Calu3 (cell line): ENCODE data around the gene KANK3. TPM values are rescaled to one million over a fixed set of nuclear protein-coding genes. Genes with fewer than 3 reads are reported as not detected.

Experiments used
- BruUV-seq: library from RNA; stranded (reverse); fragments of 400-500 nt; replicated peaks from 2 replicates; lab custom pipeline; 2021; lab: Mats Ljungman, UMichigan
- CTCF ChIA-PET: fragments of 300-600 bp; sonication (Branson Sonifier 250); formaldehyde crosslinking; loops from one replicate; lab custom pipeline; 2022; ENCODE audit warnings: antibody characterized with exemption; lab: Charles Lee
- DNase-seq: peaks from one replicate; pipeline ENCODE4 v3.0.0; 2022
- H3K27ac Mint-ChIP-seq: one replicate; pipeline ENCODE4 v1.8.0; 2022; ENCODE audit warnings: mixed read lengths; ENCODE audit not compliant: unreplicated experiment
- H3K27me3 Mint-ChIP-seq: one replicate; pipeline ENCODE4 v1.8.0; 2022; ENCODE audit warnings: mixed read lengths; ENCODE audit not compliant: unreplicated experiment
- H3K36me3 Mint-ChIP-seq: one replicate; pipeline ENCODE4 v1.8.0; 2022; ENCODE audit warnings: mild to moderate bottlenecking, moderate library complexity, mixed read lengths; ENCODE audit not compliant: insufficient read depth, unreplicated experiment
- H3K4me1 Mint-ChIP-seq: one replicate; pipeline ENCODE4 v1.8.0; 2022; ENCODE audit warnings: mild to moderate bottlenecking, low read depth, mixed read lengths; ENCODE audit not compliant: unreplicated experiment
- H3K4me3 Mint-ChIP-seq: one replicate; pipeline ENCODE4 v1.8.0; 2022; ENCODE audit warnings: mild to moderate bottlenecking, low read depth, moderate library complexity, mixed read lengths; ENCODE audit not compliant: unreplicated experiment
- H3K9me3 Mint-ChIP-seq: one replicate; pipeline ENCODE4 v1.8.0; 2022; ENCODE audit warnings: low read depth, mixed read lengths; ENCODE audit not compliant: unreplicated experiment
- intact Hi-C: fragments of 100-400 bp; cut with micrococcal nuclease; formaldehyde crosslinking; loops from one replicate; pipeline ENCODE4 v1.10.0; 2022; ENCODE audit not compliant: unreplicated experiment
- total RNA-seq: library from RNA; stranded (reverse); gene quantifications from 2 replicates; pipeline ENCODE4 v1.2.3, GENCODE V29; 2022
- TF ChIP-seq, protein P1 (sequence below): fragments of 200-600 bp; IDR thresholded peaks from one replicate; pipeline ENCODE4 v1.8.0; 2022; ENCODE audit warnings: antibody characterized with exemption; ENCODE audit not compliant: unreplicated experiment

The KANK3 gene
- total RNA-seq, 1 experiment from 2014 or later, result not detected

DNA sequence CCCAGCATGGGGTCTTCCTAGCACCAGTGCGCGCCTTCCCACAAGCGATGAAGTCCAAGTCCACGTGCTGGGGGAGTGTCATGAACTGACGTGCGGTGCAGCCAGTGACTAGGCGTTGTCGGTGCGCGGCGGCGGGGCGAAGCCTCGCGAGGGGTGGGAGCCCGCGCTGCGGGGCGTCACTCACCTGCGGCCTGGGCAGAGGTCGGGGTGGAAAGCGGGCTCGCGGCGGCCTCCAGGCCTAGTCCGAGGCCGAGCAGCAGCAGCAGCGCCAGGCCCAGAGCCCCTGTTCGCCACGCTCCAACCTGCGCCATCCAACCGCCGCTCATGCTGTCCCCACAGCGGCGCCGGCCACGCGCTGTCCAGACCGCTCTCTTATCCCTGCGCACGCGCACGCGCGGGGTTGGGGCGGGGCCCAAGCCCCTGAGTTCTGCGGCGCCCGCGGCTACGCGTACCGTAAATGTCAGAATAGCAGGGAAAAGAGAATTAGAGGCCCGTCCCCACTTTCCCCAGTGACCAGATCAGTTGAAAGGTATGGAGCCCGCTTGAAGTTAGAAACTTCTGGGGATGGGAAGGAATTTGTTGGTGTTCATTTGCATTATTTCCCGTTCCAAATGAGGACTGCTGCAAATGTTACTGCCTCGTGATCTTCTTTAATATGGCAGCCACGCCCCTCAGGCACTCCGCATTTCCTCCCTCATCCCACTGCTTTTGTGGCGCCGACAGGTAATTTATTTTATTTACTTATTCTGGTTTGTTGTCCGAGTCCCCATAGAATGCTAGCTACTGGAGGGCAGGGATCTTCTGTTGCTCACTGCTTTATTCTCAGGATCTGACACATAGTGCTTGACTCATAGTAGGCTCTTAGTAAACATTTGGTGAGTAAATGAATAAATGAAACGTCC lies 34.8 kb downstream of the KANK3 start, which contains the start of gene CD320:
TSS of gene CD320 (minus strand) at position 394 of the 902 bp plus-strand sequence. CDS start at position 326, 68 bp downstream.
- Mint-ChIP-seq H3K4me1 (peaks cover 15% of the 10 kb centered on the region), H3K4me3 (peak within 1 kb of the TSS; percentile 95), H3K9me3 (no peaks in the 10 kb centered on the region), H3K27ac (peak within 1 kb of the TSS; percentile 69), H3K27me3 (no peaks in the 10 kb centered on the region), H3K36me3 (peaks cover 29% of the 10 kb centered on the region)
- TF ChIP-seq, protein P1, sequence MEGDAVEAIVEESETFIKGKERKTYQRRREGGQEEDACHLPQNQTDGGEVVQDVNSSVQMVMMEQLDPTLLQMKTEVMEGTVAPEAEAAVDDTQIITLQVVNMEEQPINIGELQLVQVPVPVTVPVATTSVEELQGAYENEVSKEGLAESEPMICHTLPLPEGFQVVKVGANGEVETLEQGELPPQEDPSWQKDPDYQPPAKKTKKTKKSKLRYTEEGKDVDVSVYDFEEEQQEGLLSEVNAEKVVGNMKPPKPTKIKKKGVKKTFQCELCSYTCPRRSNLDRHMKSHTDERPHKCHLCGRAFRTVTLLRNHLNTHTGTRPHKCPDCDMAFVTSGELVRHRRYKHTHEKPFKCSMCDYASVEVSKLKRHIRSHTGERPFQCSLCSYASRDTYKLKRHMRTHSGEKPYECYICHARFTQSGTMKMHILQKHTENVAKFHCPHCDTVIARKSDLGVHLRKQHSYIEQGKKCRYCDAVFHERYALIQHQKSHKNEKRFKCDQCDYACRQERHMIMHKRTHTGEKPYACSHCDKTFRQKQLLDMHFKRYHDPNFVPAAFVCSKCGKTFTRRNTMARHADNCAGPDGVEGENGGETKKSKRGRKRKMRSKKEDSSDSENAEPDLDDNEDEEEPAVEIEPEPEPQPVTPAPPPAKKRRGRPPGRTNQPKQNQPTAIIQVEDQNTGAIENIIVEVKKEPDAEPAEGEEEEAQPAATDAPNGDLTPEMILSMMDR, result no peak
- intact Hi-C loops, result no loop called here
- DNase-seq, result peak; percentile 84
- TSS peak; percentile 19 for BruUV-seq
- CTCF ChIA-PET, result no interaction called here

DNA sequence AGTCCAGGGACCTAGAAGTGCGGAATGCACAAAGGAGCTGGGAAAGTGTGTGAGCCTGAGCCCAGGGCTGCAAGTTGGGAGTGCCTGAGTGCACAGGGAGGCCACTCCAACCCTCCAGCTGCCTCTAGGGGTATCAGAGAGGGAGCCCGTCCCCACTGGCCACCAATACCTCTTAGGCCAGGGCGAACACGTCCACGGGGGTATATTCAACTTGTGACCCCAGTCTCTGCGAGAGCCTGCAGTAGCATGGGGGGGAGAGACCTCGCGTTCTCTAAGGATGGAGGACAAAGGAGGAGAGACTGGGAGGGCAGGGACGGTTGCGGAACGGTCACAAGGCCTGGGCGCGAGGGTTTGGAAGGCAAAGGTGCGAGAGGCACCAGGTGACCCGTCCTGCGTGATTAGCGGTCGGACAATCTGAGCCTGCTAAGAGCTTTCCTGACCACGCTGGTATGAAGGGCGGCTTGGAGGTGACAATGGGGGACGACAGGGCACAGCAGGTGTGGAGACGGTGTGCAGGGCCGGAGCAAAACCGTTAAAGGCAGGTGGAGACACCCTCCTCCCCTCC lies 35.6 kb downstream of the KANK3 start:
- no peaks in the 10 kb centered on the region for H3K9me3 Mint-ChIP-seq
- peaks cover 15% of the 10 kb centered on the region for H3K4me1 Mint-ChIP-seq
- TSS peak; percentile 50 for BruUV-seq
- CTCF ChIA-PET, result no interaction called here
- intact Hi-C loops, result no loop called here
- H3K27me3 Mint-ChIP-seq, result no peaks in the 10 kb centered on the region
- H3K36me3 Mint-ChIP-seq, result peaks cover 29% of the 10 kb centered on the region
- TF ChIP-seq, protein P1, result no peak
- peak overlapping the region; percentile 95 for H3K4me3 Mint-ChIP-seq
- DNase-seq, result no peak
- H3K27ac Mint-ChIP-seq, result peak overlapping the region; percentile 69

DNA sequence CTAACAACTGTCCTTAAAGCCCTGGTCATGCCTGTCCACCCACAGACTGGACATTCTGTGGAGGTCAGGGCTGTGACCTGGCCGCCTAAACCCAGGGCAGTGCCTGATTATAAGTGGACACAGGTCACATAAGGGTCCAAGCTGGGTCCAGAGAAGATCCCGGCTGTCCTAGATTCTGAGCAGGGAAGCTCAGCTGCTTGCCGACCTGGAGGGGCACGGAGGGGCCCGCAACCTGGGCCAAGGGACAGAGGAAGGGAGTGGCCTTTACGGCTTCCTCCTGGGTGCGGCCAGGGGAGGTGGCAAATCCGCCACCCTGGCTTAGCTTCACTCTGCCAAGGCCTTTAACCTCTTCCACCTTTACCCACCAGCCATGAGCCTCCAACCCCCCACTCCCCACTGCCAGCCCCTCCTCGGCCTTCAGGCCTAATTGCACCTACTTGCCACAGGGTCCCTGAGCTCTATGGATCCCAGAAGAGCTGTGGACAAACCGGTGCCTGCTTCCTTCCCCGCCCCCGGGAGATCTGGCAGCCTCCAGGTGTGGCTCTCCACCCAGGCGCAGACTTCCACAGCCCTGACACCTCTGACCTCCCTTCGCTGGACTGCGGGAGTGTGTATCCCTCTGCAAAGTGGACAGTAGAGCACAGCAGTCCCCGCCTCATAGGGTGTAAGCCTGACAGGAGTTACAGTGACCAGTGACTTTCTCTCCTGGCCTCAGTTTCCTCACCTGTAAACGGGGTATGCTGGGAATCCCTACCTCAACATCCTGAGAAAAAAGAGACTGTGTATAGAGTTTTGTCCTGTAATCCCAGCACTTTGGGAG lies 36.6 kb downstream of the KANK3 start:
- intact Hi-C loops, result no loop called here
- H3K27ac Mint-ChIP-seq, result no peak overlapping the region
- CTCF ChIA-PET, result no interaction called here
- H3K36me3 Mint-ChIP-seq, result peaks cover 29% of the 10 kb centered on the region
- peaks cover 15% of the 10 kb centered on the region for H3K4me1 Mint-ChIP-seq
- H3K4me3 Mint-ChIP-seq, result peak overlapping the region; percentile 95
- no TSS peak for BruUV-seq
- no peak for DNase-seq
- H3K9me3 Mint-ChIP-seq, result no peaks in the 10 kb centered on the region
- TF ChIP-seq, protein P1, result no peak
- H3K27me3 Mint-ChIP-seq, result no peaks in the 10 kb centered on the region

DNA sequence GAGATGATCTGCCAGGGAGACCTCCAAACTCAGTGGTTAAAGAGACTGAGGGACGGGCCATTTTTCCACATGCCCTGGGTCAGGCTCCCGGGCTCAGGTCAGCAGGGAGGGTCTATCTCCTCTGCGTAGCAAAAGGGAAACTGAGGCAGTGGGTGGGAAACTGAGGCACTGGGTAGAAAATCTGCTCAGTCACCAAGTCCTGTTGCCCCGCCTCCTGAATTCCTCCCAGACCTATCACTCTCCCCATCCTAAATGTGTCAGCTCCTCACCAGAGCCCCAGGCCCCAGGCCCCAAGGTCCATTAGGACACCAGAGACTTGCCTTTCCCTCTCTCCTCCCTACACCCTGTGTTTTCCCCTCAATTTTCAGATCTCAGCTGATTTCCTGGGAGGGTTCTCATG lies 37.3 kb downstream of the KANK3 start:
- intact Hi-C loops, result no loop called here
- no peak for DNase-seq
- H3K27me3 Mint-ChIP-seq, result no peaks in the 10 kb centered on the region
- peaks cover 28% of the 10 kb centered on the region for H3K36me3 Mint-ChIP-seq
- BruUV-seq, result no TSS peak
- H3K4me3 Mint-ChIP-seq, result no peak overlapping the region
- H3K4me1 Mint-ChIP-seq, result peaks cover 15% of the 10 kb centered on the region
- TF ChIP-seq, protein P1, result no peak
- H3K27ac Mint-ChIP-seq, result no peak overlapping the region
- no peaks in the 10 kb centered on the region for H3K9me3 Mint-ChIP-seq
- CTCF ChIA-PET, result no interaction called here
